C4-2B (cell line): ENCODE results near the gene FAM217A.

Experiments
- H3K27ac ChIP-seq: fragments of 450-650 bp; 2 replicates; pipeline ENCODE4 v1.5.1; 2017
- CTCF ChIP-seq: fragments of 450-650 bp; conservative IDR thresholded peaks from 2 replicates; pipeline ENCODE4 v1.5.1; 2017; ENCODE audit warnings: mild to moderate bottlenecking
- ZFX ChIP-seq: fragments of 450-650 bp; IDR thresholded peaks from 2 replicates; pipeline ENCODE4 v1.6.1; 2017

The FAM217A gene

DNA sequence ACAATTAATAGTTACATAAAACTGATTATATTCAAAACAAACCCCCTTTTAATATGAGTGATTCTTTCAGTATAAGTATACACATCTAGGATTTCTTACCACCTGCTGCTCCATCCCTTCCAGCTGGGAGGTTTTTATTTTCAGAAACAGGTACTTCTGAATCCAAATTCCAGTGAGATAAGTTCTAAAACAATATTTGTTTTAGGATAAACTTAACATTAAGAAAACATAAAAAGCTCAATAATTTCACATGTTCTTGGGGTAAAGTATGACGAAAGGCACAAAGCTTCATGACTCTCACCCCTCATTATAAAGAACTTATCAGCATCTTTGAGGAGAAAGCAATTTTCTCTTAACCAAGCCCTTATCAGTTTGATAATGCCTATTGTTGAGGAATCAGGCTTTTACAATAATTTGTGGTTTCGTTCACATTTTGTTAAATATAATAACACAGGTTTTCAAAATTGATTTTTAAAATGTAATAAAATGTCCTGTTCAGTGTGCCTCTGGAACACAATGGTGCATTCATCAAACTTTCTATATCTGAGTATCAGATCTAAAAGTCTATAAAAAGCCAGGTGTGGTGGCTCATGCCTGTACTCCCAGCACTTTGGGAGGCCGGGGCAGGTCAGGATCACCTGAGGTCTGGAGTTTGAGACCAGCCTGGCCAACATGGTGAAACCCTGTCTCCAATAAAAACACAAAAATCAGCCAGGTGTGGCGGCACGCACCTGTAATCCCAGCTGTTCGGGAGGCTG is 4.3 kb downstream of the FAM217A start:
- no peak overlapping the region for H3K27ac ChIP-seq
- no peak for TF ChIP-seq CTCF
- no peak for TF ChIP-seq ZFX

DNA sequence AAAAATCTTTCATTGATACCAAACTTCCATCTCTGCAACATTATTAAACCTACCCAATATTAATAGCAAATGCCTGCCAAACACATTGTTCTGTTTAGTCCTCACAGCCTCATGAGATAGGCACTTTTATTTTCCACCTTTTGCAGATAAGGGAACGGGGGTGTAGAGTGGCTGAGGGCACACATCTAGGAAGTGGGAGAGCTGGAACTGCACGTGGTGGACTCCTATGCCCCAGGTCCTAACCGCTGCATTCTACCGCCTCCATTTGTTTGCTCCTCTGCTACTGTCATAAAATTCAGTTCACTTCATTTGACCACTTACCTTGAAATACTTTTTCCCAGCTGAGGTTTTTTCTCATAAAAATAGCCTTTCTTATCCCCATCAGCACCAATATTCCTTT is 7.6 kb downstream of the FAM217A start:
- no peak overlapping the region for H3K27ac ChIP-seq
- TF ChIP-seq CTCF (no peak), ZFX (no peak)

GRCh38 chr6:4069199-4069598 is 9.7 kb downstream of the FAM217A start:
- TF ChIP-seq CTCF (no peak), ZFX (no peak)
- no peak overlapping the region for H3K27ac ChIP-seq

GRCh38 chr6:4067673-4068072 is 11.3 kb downstream of the FAM217A start:
- no peak overlapping the region for H3K27ac ChIP-seq
- TF ChIP-seq ZFX, result no peak
- no peak for TF ChIP-seq CTCF

DNA sequence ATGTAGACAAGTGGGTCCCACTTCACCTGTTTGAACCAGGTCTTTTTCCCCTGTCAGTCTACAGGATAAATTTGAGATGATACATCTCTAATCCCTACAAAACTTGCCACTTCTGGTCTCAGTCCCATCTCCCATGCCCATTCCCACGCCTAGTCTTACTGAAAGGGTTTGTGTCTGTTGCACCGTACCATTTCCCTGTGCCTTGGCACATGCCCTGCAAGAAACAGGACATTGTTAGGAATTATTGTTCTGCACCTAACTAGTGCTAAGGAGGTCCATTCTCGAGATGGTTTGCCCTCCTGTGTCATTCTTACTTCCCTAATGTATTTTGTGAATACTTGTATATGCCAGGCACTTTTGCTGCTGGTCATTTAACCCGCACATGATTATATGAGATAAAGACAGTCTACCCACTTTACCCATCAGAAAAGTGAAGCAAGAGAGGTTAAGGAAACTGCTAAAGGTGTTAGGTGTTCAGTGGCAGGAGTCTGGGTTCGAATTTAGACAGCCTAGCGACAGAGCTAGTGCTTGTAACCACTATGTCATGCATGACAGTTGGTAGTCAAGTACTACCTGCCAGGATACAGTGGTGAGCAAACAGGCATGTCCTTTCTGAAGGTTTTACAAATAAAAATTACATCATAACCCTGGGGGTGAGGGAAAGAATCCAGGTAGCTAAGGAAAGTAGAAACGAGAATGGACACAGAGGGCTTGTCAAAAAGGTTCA is 12.7 kb downstream of the FAM217A start:
- TF ChIP-seq ZFX (no peak), CTCF (0 out of 2 replicates have a peak, but pooled peaks have one; percentile 2)
- H3K27ac ChIP-seq, result peak overlapping the region; percentile 59; the same call in 1 of the 2 replicates

GRCh38 chr6:4059115-4059777 is 19.7 kb downstream of the FAM217A start:
- TF ChIP-seq ZFX, result no peak
- TF ChIP-seq CTCF, result no peak
- no peak overlapping the region for H3K27ac ChIP-seq

- H3K27ac ChIP-seq, result no peak overlapping the region
- TF ChIP-seq CTCF, result no peak
- no peak for TF ChIP-seq ZFX
These were observed 21.9 kb downstream of the FAM217A start for GRCh38 chr6:4057036-4057435.
